Neural crest cell (in vitro differentiated cells): ENCODE data around the gene CSK. TPM values are rescaled to one million over a fixed set of nuclear protein-coding genes. Genes with fewer than 3 reads are reported as not detected.
A peak's percentile ranks its signal among the peaks of the same experiment; 100 is the strongest.

ENCODE experiments used
- DNase-seq: peaks from one replicate; pipeline ENCODE4 v3.0.0; 2021; ENCODE audit warnings: low read depth, mixed read lengths, low spot score
- H3K27ac Mint-ChIP-seq: one replicate; pipeline ENCODE4 v1.8.0; 2021; ENCODE audit warnings: mild to moderate bottlenecking, mixed read lengths; ENCODE audit not compliant: unreplicated experiment
- H3K27me3 Mint-ChIP-seq: 2 replicates; pipeline ENCODE4 v1.8.0; 2021; ENCODE audit warnings: low read depth, mild to moderate bottlenecking, mixed read lengths
- H3K36me3 Mint-ChIP-seq: 2 replicates; pipeline ENCODE4 v1.8.0; 2021; ENCODE audit warnings: low read depth, mild to moderate bottlenecking, mixed read lengths
- H3K4me1 Mint-ChIP-seq: 2 replicates; pipeline ENCODE4 v1.8.0; 2021; ENCODE audit warnings: mixed read lengths
- H3K4me3 Mint-ChIP-seq: one replicate; pipeline ENCODE4 v1.8.0; 2021; ENCODE audit warnings: mild to moderate bottlenecking, mixed read lengths
- H3K9me3 Mint-ChIP-seq: 2 replicates; pipeline ENCODE4 v1.8.0; 2021; ENCODE audit warnings: mixed read lengths
- CTCF ChIP-seq: fragments of 200-600 bp; sonication (generic); conservative IDR thresholded peaks from 2 replicates; pipeline ENCODE4 v1.5.0; 2021; ENCODE audit warnings: antibody characterized with exemption, mild to moderate bottlenecking
- total RNA-seq: library from RNA; stranded (reverse); gene quantifications from 2 replicates; pipeline ENCODE4 v1.2.1, GENCODE V29; 2021

The CSK gene
- total RNA-seq, 1 donor from 2014 or later: 109 TPM

GRCh38 chr15:74767167-74768098 is 14.4 kb upstream of the CSK start:
- H3K36me3 Mint-ChIP-seq: no peaks in the 10 kb centered on the region
- peaks cover 4% of the 10 kb centered on the region for H3K27me3 Mint-ChIP-seq
- no peaks in the 10 kb centered on the region for H3K9me3 Mint-ChIP-seq
- TF ChIP-seq CTCF: no peak
- no peak overlapping the region for H3K4me3 Mint-ChIP-seq
- DNase-seq: no peak
- peaks cover 20% of the 10 kb centered on the region for H3K4me1 Mint-ChIP-seq
- no peak overlapping the region for H3K27ac Mint-ChIP-seq

DNA sequence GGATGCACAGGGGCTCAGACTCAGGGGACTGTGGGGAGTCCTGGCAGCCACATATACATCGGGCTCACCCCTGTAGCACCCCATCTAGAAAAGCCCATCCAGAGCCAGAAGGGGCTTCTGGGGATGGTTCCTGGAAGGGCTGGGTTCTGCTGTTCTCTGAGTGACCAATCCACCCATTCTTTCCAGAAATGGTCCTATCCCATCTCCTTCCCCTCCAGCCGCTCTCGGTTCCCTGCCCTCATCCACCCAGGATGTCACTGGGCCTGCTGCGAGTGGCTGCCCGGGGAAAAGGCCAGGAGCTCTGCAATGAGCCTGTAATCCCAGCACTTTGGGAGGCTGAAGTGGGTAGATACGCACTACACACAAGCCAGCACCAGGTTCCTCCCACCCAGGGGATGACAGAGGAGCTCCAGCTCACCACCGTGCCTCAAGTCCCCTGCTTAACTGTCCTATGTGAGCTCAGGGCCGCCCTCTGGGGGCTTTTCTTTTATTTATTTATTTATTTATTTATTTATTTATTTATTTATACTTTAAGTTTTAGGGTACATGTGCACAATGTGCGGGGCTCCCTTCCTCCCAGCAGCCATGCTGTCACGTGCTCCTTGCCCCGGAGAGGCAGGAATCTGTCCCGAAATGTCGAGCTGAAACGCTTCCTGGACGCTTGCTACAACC is 13.6 kb upstream of the CSK start:
- peaks cover 4% of the 10 kb centered on the region for H3K27me3 Mint-ChIP-seq
- no peaks in the 10 kb centered on the region for H3K9me3 Mint-ChIP-seq
- no peak for TF ChIP-seq CTCF
- H3K4me1 Mint-ChIP-seq: peaks cover 25% of the 10 kb centered on the region
- DNase-seq: no peak
- no peak overlapping the region for H3K4me3 Mint-ChIP-seq
- no peaks in the 10 kb centered on the region for H3K36me3 Mint-ChIP-seq
- H3K27ac Mint-ChIP-seq: no peak overlapping the region

GRCh38 chr15:74768771-74769342 is 13.0 kb upstream of the CSK start:
- TF ChIP-seq CTCF: peak; percentile 88
- H3K4me3 Mint-ChIP-seq: peak overlapping the region; percentile 11
- no peaks in the 10 kb centered on the region for H3K36me3 Mint-ChIP-seq
- peak; percentile 66 for DNase-seq
- no peaks in the 10 kb centered on the region for H3K9me3 Mint-ChIP-seq
- H3K4me1 Mint-ChIP-seq: peaks cover 31% of the 10 kb centered on the region
- peaks cover 4% of the 10 kb centered on the region for H3K27me3 Mint-ChIP-seq
- H3K27ac Mint-ChIP-seq: no peak overlapping the region

GRCh38 chr15:74769463-74770025 is 12.3 kb upstream of the CSK start:
- no peaks in the 10 kb centered on the region for H3K9me3 Mint-ChIP-seq
- peaks cover 4% of the 10 kb centered on the region for H3K27me3 Mint-ChIP-seq
- no peak overlapping the region for H3K27ac Mint-ChIP-seq
- peaks cover 36% of the 10 kb centered on the region for H3K4me1 Mint-ChIP-seq
- H3K36me3 Mint-ChIP-seq: no peaks in the 10 kb centered on the region
- DNase-seq: no peak
- H3K4me3 Mint-ChIP-seq: no peak overlapping the region
- no peak for TF ChIP-seq CTCF

- H3K4me3 Mint-ChIP-seq: no peak overlapping the region
- peaks cover 36% of the 10 kb centered on the region for H3K4me1 Mint-ChIP-seq
- no peak for TF ChIP-seq CTCF
- H3K27me3 Mint-ChIP-seq: peaks cover 4% of the 10 kb centered on the region
- DNase-seq: no peak
- no peak overlapping the region for H3K27ac Mint-ChIP-seq
- no peaks in the 10 kb centered on the region for H3K36me3 Mint-ChIP-seq
- H3K9me3 Mint-ChIP-seq: no peaks in the 10 kb centered on the region
Measured at GRCh38 chr15:74770211-74770903, 11.5 kb upstream of the CSK start.
